Mammary epithelial cell (primary cell): ENCODE results near the gene JMJD1C.

ENCODE experiments used
- EZH2 ChIP-seq: IDR thresholded peaks from 2 replicates; pipeline ENCODE4 v1.6.1; 2012; ENCODE audit warnings: low read length, inconsistent platforms, borderline replicate concordance
- TF ChIP-seq, protein P1 (sequence below), 2 donors: IDR thresholded peaks in 1 of 2; conservative IDR thresholded peaks in 1 of 2; 2 replicates each; pipeline ENCODE4 v1.5.1; 2011 to 2012; ENCODE audit warnings: inconsistent platforms in 2 of 2, low read length in 2 of 2, mild to moderate bottlenecking in 2 of 2, control low read depth in 1 of 2, low read depth in 1 of 2; ENCODE audit not compliant: insufficient read depth in 1 of 2; ENCODE audit errors: extremely low read depth in 1 of 2

DNA sequence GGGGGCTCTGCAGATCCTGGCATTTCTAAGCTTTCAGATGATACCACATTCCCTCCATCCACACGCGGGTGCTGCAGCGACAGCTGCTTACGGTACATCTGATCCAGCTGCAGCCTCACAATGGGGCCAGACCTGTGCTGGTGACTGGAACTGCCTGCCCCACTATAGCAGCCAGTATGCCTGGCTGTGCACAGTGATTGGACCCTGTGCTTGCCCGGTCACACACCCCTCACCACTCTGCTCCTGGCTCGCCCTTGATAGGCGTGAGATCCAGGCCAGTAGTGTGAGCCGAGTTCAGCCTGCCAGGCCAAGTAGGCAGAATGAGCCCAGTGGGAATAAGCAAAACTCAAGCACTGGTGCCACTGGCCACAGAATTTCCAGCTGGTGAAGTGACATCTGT is 167.8 kb downstream of the JMJD1C start:
- TF ChIP-seq, protein P1, sequence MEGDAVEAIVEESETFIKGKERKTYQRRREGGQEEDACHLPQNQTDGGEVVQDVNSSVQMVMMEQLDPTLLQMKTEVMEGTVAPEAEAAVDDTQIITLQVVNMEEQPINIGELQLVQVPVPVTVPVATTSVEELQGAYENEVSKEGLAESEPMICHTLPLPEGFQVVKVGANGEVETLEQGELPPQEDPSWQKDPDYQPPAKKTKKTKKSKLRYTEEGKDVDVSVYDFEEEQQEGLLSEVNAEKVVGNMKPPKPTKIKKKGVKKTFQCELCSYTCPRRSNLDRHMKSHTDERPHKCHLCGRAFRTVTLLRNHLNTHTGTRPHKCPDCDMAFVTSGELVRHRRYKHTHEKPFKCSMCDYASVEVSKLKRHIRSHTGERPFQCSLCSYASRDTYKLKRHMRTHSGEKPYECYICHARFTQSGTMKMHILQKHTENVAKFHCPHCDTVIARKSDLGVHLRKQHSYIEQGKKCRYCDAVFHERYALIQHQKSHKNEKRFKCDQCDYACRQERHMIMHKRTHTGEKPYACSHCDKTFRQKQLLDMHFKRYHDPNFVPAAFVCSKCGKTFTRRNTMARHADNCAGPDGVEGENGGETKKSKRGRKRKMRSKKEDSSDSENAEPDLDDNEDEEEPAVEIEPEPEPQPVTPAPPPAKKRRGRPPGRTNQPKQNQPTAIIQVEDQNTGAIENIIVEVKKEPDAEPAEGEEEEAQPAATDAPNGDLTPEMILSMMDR (conservative IDR thresholded peaks at IDR 0.05 in 1 of 2, IDR thresholded peaks at IDR 0.05 in 1 of 2; ENCODE audit: extremely low read depth in 1 of 2, insufficient read depth in 1 of 2, low read depth in 1 of 2, low read length in 2 of 2), result no peak
- TF ChIP-seq EZH2, result no peak
